Right lobe of liver (tissue), 4 donors: ENCODE results near the gene ADCY5.

Experiments
- CTCF ChIP-seq, 4 donors: fragments of 200-600 bp in 3 of 4; fragments of 450-650 bp in 1 of 4; IDR thresholded peaks; one replicate each; pipeline versions ENCODE4 v1.5.1 to v1.8.0; 2016 to 2022; ENCODE audit warnings: antibody characterized with exemption in 4 of 4, mild to moderate bottlenecking in 2 of 4
- POLR2A ChIP-seq: fragments of 450-650 bp; IDR thresholded peaks from one replicate; pipeline ENCODE4 v1.6.1; 2017; ENCODE audit warnings: antibody characterized with exemption, mild to moderate bottlenecking
- donor health status: DM: no; HTN: no; CAD: no.
- donor health status: DM: no; HTN: no; CAD: no.
- donor health status: DM: no; HTN: yes; CAD: no.

- TF ChIP-seq CTCF (IDR thresholded peaks at IDR 0.05) = no peak
- no peak for TF ChIP-seq POLR2A
Observed at GRCh38 chr3:123388042-123388441, 60.8 kb downstream of the ADCY5 start.
